Neural cell (in vitro differentiated cells): ENCODE results near the gene CCL27. TPM values are rescaled to one million over a fixed set of nuclear protein-coding genes. Genes with fewer than 3 reads are reported as not detected.

Experiments
- H2AFZ ChIP-seq: fragments of 200-600, 300-800 bp; sonication (generic), shearing (Covaris generic); 2 replicates; pipeline ENCODE4 v1.6.0; 2014; ENCODE audit warnings: low read depth, mild to moderate bottlenecking, antibody characterized with exemption, low read length, moderate library complexity
- H3F3A ChIP-seq: fragments of 200-600 bp; shearing (Covaris generic); 2 replicates; pipeline ENCODE4 v1.6.1; 2016; ENCODE audit warnings: mild to moderate bottlenecking, moderate library complexity, mixed read lengths, antibody characterized with exemption, low read length; ENCODE audit not compliant: insufficient read depth, poor library complexity, severe bottlenecking
- H3K27ac ChIP-seq: fragments of 200-600, 300-800 bp; sonication (generic), shearing (Covaris generic); 2 replicates; pipeline ENCODE4 v1.5.1; 2014; ENCODE audit warnings: mild to moderate bottlenecking, low read length, moderate library complexity
- H3K27me3 ChIP-seq: fragments of 300-800, 200-600 bp; sonication (generic), shearing (Covaris generic); 2 replicates; pipeline ENCODE4 v1.6.0; 2014; ENCODE audit warnings: mild to moderate bottlenecking, low read depth, low read length, moderate library complexity; ENCODE audit not compliant: insufficient read depth
- H3K36me3 ChIP-seq: fragments of 300-800, 200-600 bp; sonication (generic), shearing (Covaris generic); 2 replicates; pipeline ENCODE4 v1.5.1; 2014; ENCODE audit warnings: mild to moderate bottlenecking, antibody characterized with exemption, low read length, moderate library complexity; ENCODE audit not compliant: insufficient read depth
- H3K4me2 ChIP-seq: fragments of 300-800, 200-600 bp; sonication (generic), shearing (Covaris generic); 2 replicates; pipeline ENCODE4 v1.6.0; 2014; ENCODE audit warnings: mild to moderate bottlenecking, low read length
- H3K4me3 ChIP-seq: fragments of 300-800, 200-600 bp; sonication (generic), shearing (Covaris generic); 2 replicates; pipeline ENCODE4 v1.5.1; 2014; ENCODE audit warnings: mild to moderate bottlenecking, low read length, moderate library complexity
- H3K79me2 ChIP-seq: fragments of 200-600 bp; shearing (Covaris generic); replicated peaks from 2 replicates; pipeline ENCODE4 v1.6.0; 2014; ENCODE audit warnings: mild to moderate bottlenecking, low read length, moderate library complexity; ENCODE audit not compliant: insufficient read depth
- H3K9ac ChIP-seq: fragments of 300-800, 200-600 bp; sonication (generic), shearing (Covaris generic); 2 replicates; pipeline ENCODE4 v1.6.1; 2016; ENCODE audit warnings: mild to moderate bottlenecking, low read length, mixed read lengths
- H3K9me2 ChIP-seq: fragments of 200-600 bp; shearing (Covaris generic); 2 replicates; pipeline ENCODE4 v1.6.1; 2016; ENCODE audit warnings: mild to moderate bottlenecking, low read length, mixed read lengths; ENCODE audit not compliant: insufficient read depth
- H3K9me3 ChIP-seq: fragments of 200-600, 300-800 bp; sonication (generic), shearing (Covaris generic); 2 replicates; pipeline ENCODE4 v1.6.1; 2016; ENCODE audit warnings: mild to moderate bottlenecking, mixed run types, low read length, moderate library complexity, mixed read lengths
- H4K20me1 ChIP-seq: fragments of 200-600 bp; shearing (Covaris generic); 2 replicates; pipeline ENCODE4 v1.6.1; 2016; ENCODE audit warnings: mild to moderate bottlenecking, mixed run types; ENCODE audit not compliant: insufficient read depth
- EP300 ChIP-seq: fragments of 450-650 bp; conservative IDR thresholded peaks from 2 replicates; pipeline ENCODE4 v1.6.1; 2014; ENCODE audit warnings: antibody characterized with exemption, mild to moderate bottlenecking, moderate library complexity; ENCODE audit not compliant: poor library complexity, severe bottlenecking
- EZH2 ChIP-seq: fragments of 200-600, 300-800 bp; shearing (Covaris generic), sonication (generic); IDR thresholded peaks from 2 replicates; pipeline ENCODE4 v1.6.1; 2014; ENCODE audit warnings: antibody characterized with exemption, low read length, borderline replicate concordance, mild to moderate bottlenecking; ENCODE audit not compliant: insufficient read depth, poor library complexity, severe bottlenecking
- MXI1 ChIP-seq: fragments of 450-650 bp; conservative IDR thresholded peaks from 2 replicates; pipeline ENCODE4 v1.6.1; 2014; ENCODE audit warnings: antibody characterized with exemption, mild to moderate bottlenecking; ENCODE audit not compliant: poor library complexity, severe bottlenecking
- POLR2AphosphoS5 ChIP-seq: IDR thresholded peaks from 2 replicates; pipeline ENCODE4 v1.6.1; 2012
- RAD21 ChIP-seq: fragments of 450-650 bp; conservative IDR thresholded peaks from 2 replicates; pipeline ENCODE4 v1.6.1; 2014; ENCODE audit warnings: antibody characterized with exemption, mild to moderate bottlenecking, moderate library complexity
- REST ChIP-seq: IDR thresholded peaks from 2 replicates; pipeline ENCODE4 v1.6.1; 2012; ENCODE audit warnings: borderline replicate concordance
- SMC3 ChIP-seq: fragments of 450-650 bp; conservative IDR thresholded peaks from 2 replicates; pipeline ENCODE4 v1.6.1; 2014; ENCODE audit warnings: antibody characterized with exemption, mild to moderate bottlenecking, moderate library complexity; ENCODE audit not compliant: poor library complexity
- TAF1 ChIP-seq: IDR thresholded peaks from 2 replicates; pipeline ENCODE4 v1.6.1; 2012; ENCODE audit warnings: low read depth
- polyA plus RNA-seq: library from polyadenylated mRNA; depleted of rRNA; stranded (reverse); fragments of >200 nt; gene quantifications from 2 replicates; pipeline ENCODE4 v1.2.3, GENCODE V29; 2014
- TF ChIP-seq, protein P1 (sequence below): fragments of 450-650 bp; IDR thresholded peaks from 2 replicates; pipeline ENCODE4 v1.5.1; 2014; ENCODE audit warnings: antibody characterized with exemption, mild to moderate bottlenecking, moderate library complexity; ENCODE audit not compliant: poor library complexity, severe bottlenecking

CCL27 gene
- polyA plus RNA-seq, 1 donor from 2014 or later: 0.82 TPM

- H4K20me1 ChIP-seq: no peaks in the 10 kb centered on the region
- no peaks in the 10 kb centered on the region for H3K9me3 ChIP-seq
- peaks cover 17% of the 10 kb centered on the region for H3K27me3 ChIP-seq
Measured at GRCh38 chr9:34633166-34633565, 29.3 kb downstream of the CCL27 start.

GRCh38 chr9:34630402-34631154 lies 31.9 kb downstream of the CCL27 start:
- Histone ChIP-seq H3K9me3 (no peaks in the 10 kb centered on the region), H3K27ac (no peak overlapping the region), H3K4me2 (no peak overlapping the region), H3K36me3 (no peaks in the 10 kb centered on the region), H3K79me2 (no peaks in the 10 kb centered on the region), H3K27me3 (peaks cover 25% of the 10 kb centered on the region), H3K4me3 (no peak overlapping the region), H4K20me1 (no peaks in the 10 kb centered on the region), H2AFZ (no peak overlapping the region), H3K9me2 (no peaks in the 10 kb centered on the region), H3F3A (no peaks in the 10 kb centered on the region), H3K9ac (no peak overlapping the region)
- TF ChIP-seq EZH2: no peak
- TF ChIP-seq, protein P1, sequence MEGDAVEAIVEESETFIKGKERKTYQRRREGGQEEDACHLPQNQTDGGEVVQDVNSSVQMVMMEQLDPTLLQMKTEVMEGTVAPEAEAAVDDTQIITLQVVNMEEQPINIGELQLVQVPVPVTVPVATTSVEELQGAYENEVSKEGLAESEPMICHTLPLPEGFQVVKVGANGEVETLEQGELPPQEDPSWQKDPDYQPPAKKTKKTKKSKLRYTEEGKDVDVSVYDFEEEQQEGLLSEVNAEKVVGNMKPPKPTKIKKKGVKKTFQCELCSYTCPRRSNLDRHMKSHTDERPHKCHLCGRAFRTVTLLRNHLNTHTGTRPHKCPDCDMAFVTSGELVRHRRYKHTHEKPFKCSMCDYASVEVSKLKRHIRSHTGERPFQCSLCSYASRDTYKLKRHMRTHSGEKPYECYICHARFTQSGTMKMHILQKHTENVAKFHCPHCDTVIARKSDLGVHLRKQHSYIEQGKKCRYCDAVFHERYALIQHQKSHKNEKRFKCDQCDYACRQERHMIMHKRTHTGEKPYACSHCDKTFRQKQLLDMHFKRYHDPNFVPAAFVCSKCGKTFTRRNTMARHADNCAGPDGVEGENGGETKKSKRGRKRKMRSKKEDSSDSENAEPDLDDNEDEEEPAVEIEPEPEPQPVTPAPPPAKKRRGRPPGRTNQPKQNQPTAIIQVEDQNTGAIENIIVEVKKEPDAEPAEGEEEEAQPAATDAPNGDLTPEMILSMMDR: no peak

More at GRCh38 chr9:34633166-34633565, 29.3 kb downstream of the CCL27 start:
- Histone ChIP-seq H3K27ac (no peak overlapping the region), H2AFZ (no peak overlapping the region), H3K4me3 (no peak overlapping the region), H3K9me2 (no peaks in the 10 kb centered on the region), H3F3A (no peaks in the 10 kb centered on the region), H3K9ac (no peak overlapping the region), H3K4me2 (no peak overlapping the region), H3K36me3 (no peaks in the 10 kb centered on the region), H3K79me2 (peaks cover 6% of the 10 kb centered on the region)
- no peak for TF ChIP-seq REST
- no peak for TF ChIP-seq EZH2
- TF ChIP-seq MXI1: no peak
- no peak for TF ChIP-seq SMC3
- TF ChIP-seq POLR2AphosphoS5: no peak
- TF ChIP-seq EP300: no peak
- TF ChIP-seq TAF1: no peak
- TF ChIP-seq RAD21: no peak
- TF ChIP-seq, protein P1: no peak
